Common myeloid progenitor, CD34-positive (primary cell): Measurements from ENCODE around the gene APOBEC3F.
"Not testable (repeated sequence)": the region's sequence is repeated elsewhere in the genome, so short reads cannot be mapped to it uniquely, and the experiment has no call there.

Experiments
- CTCF ChIA-PET: fragments of 350-600 bp; sonication (Branson Sonifier 250); formaldehyde crosslinking; loops from one replicate; lab custom pipeline; 2021; ENCODE audit warnings: antibody characterized with exemption; lab: Charles Lee
- POLR2A ChIA-PET: fragments of 350-600 bp; sonication (Branson Sonifier 250); formaldehyde crosslinking; loops from one replicate; lab custom pipeline; 2021; ENCODE audit warnings: antibody characterized with exemption; lab: Charles Lee
- DNase-seq, 3 donors: peaks; one replicate each; pipeline versions ENCODE4 v3.0.0 to v3.0.0-alpha.2; 2013
- H3K27ac ChIP-seq, 2 experiments: 1 replicate in 1 of 2; 2 replicates in 1 of 2; pipeline ENCODE4 v1.7.0; 2013; ENCODE audit warnings: inconsistent platforms in 2 of 2, low read length in 2 of 2, mild to moderate bottlenecking in 2 of 2, low read depth in 1 of 2, moderate library complexity in 1 of 2; ENCODE audit not compliant: severe bottlenecking in 2 of 2, insufficient read depth in 1 of 2, poor library complexity in 1 of 2
- H3K27me3 ChIP-seq, 5 experiments: replicated peaks in 2 of 5; 1 replicate in 3 of 5; 2 replicates in 2 of 5; pipeline versions ENCODE4 v1.6.1 to v1.7.0; 2013; ENCODE audit warnings: low read length in 4 of 5, mild to moderate bottlenecking in 2 of 5, moderate library complexity in 2 of 5, inconsistent platforms in 1 of 5; ENCODE audit not compliant: insufficient read depth in 5 of 5, control insufficient read depth in 4 of 5
- H3K36me3 ChIP-seq, 4 experiments: 1 replicate in 2 of 4; 2 replicates in 2 of 4; pipeline versions ENCODE4 v1.6.1 to v1.7.0; 2013; ENCODE audit warnings: low read length in 3 of 4, control low read depth in 1 of 4, mild to moderate bottlenecking in 1 of 4; ENCODE audit not compliant: control insufficient read depth in 4 of 4, insufficient read depth in 4 of 4
- H3K4me1 ChIP-seq, 4 experiments: 1 replicate in 3 of 4; 2 replicates in 1 of 4; pipeline versions ENCODE4 v1.6.1 to v1.7.1; 2013; ENCODE audit warnings: low read length in 3 of 4, mild to moderate bottlenecking in 3 of 4, control low read depth in 1 of 4, inconsistent platforms in 1 of 4, moderate library complexity in 1 of 4; ENCODE audit not compliant: control insufficient read depth in 4 of 4, insufficient read depth in 4 of 4; ENCODE audit errors: control extremely low read depth in 1 of 4
- H3K4me3 ChIP-seq, 7 experiments: 1 replicate in 4 of 7; 2 replicates in 3 of 7; pipeline versions ENCODE4 v1.5.1 to v1.7.0; 2013; ENCODE audit warnings: mild to moderate bottlenecking in 7 of 7, low read length in 6 of 7, moderate library complexity in 6 of 7, inconsistent platforms in 2 of 7, low read depth in 2 of 7, control low read depth in 1 of 7; ENCODE audit not compliant: insufficient read depth in 4 of 7, control insufficient read depth in 1 of 7; ENCODE audit errors: extremely low read depth in 1 of 7
- H3K9me3 ChIP-seq, 5 experiments: 1 replicate in 4 of 5; 2 replicates in 1 of 5; pipeline versions ENCODE4 v1.6.1 to v1.7.1; 2013; ENCODE audit warnings: low read length in 4 of 5, mild to moderate bottlenecking in 2 of 5, inconsistent platforms in 1 of 5, low read depth in 1 of 5, moderate library complexity in 1 of 5; ENCODE audit not compliant: control insufficient read depth in 4 of 5, insufficient read depth in 2 of 5; ENCODE audit errors: control extremely low read depth in 1 of 5
- WGBS: methylation state at CpG from one replicate; pipeline ENCODE4 v1.1.5; 2013; ENCODE audit not compliant: insufficient coverage; 5-methylcytosine and 5-hydroxymethylcytosine counted together

The APOBEC3F gene

GRCh38 chr22:39008271-39008850 lies 32.3 kb upstream of the APOBEC3F start:
- H3K9me3 ChIP-seq, H3K27ac ChIP-seq, H3K36me3 ChIP-seq, POLR2A ChIA-PET, H3K27me3 ChIP-seq, H3K4me3 ChIP-seq: not testable (repeated sequence)
- DNase-seq: peak in 2 of 3 donors; percentile 56 to 67
- 95% methylated on average over 6 of the region's 8 CpGs for WGBS
- H3K4me1 ChIP-seq: peaks cover 0 to 11% (median 7%) of the 10 kb centered on the region in 4 experiments
- CTCF ChIA-PET: interaction anchor here (0.7 to 1.4 kb wide), 7 partner anchors 12 to 308 kb away, joined by 3 to 5 read pairs (median 3); partner anchors contain the start of gene APOBEC3D

- H3K4me1 ChIP-seq: peaks cover 0 to 28% (median 17%) of the 10 kb centered on the region in 4 experiments
- H3K9me3 ChIP-seq: no peaks in the 10 kb centered on the region
- no peaks in the 10 kb centered on the region for H3K27me3 ChIP-seq
- 91% methylated on average over 12 of the region's 15 CpGs for WGBS
- ChIA-PET CTCF (no interaction called here), POLR2A (no interaction called here)
- H3K4me3 ChIP-seq: no peak overlapping the region
- H3K27ac ChIP-seq: no peak overlapping the region
- H3K36me3 ChIP-seq: no peaks in the 10 kb centered on the region
- DNase-seq: no peak
These were observed 29.7 kb upstream of the APOBEC3F start for GRCh38 chr22:39010946-39011345.

GRCh38 chr22:39012533-39013511 lies 27.8 kb upstream of the APOBEC3F start:
- ChIA-PET POLR2A (interaction anchor here (0.6 kb wide), 1 partner anchor 1042 kb away, joined by 3 read pairs; no protein-coding TSS in a partner anchor), CTCF (interaction anchor here (0.8 to 2.1 kb wide), 5 partner anchors 8 to 108 kb away, joined by 3 to 8 read pairs (median 3); no protein-coding TSS in a partner anchor)
- Histone ChIP-seq H3K9me3 (no peaks in the 10 kb centered on the region), H3K4me3 (peak overlapping the region in 2 of 7 experiments; percentile 74 to 78), H3K27me3 (no peaks in the 10 kb centered on the region), H3K4me1 (peaks cover 0 to 28% (median 17%) of the 10 kb centered on the region in 4 experiments), H3K27ac (peak overlapping the region in 1 of 2 experiments; percentile 84), H3K36me3 (peaks cover 0 to 3% (median 1%) of the 10 kb centered on the region in 4 experiments)
- DNase-seq: no peak
- 96% methylated on average over 21 of the region's 29 CpGs for WGBS

DNA sequence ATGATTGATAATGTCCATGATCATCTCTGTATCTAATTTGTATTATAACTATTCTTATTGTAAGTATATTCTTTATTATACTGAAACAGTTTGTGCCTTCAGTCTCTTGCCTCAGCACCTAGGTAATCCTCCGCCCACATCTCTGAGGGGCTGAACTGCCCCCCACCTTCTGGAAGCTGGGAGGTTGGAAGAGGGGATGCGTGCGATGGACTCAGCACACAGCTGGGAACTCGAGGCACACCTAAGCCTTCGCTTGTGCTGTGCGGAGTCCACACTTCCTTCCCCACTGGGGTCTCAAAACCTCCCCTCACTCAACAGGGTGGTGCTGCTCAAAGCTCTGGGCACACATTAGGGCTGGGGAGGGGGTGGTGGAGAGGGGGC lies 27.1 kb upstream of the APOBEC3F start:
- ChIA-PET POLR2A (interaction anchor here (0.6 kb wide), 1 partner anchor 1041 kb away, joined by 3 read pairs; no protein-coding TSS in a partner anchor), CTCF (interaction anchor here (0.8 to 2.1 kb wide), 5 partner anchors 9 to 107 kb away, joined by 3 to 8 read pairs (median 3); no protein-coding TSS in a partner anchor)
- WGBS: no CpG with 5 or more reads among the region's 6 CpGs
- H3K4me3 ChIP-seq: peak overlapping the region; percentile 16 to 85 (median 68)
- peak in 2 of 3 donors; percentile 24 to 36 for DNase-seq
- H3K36me3 ChIP-seq, H3K9me3 ChIP-seq, H3K27me3 ChIP-seq: not testable (repeated sequence)
- H3K27ac ChIP-seq: peak overlapping the region; percentile 46 to 84
- peaks cover 0 to 28% (median 17%) of the 10 kb centered on the region in 4 experiments for H3K4me1 ChIP-seq

DNA sequence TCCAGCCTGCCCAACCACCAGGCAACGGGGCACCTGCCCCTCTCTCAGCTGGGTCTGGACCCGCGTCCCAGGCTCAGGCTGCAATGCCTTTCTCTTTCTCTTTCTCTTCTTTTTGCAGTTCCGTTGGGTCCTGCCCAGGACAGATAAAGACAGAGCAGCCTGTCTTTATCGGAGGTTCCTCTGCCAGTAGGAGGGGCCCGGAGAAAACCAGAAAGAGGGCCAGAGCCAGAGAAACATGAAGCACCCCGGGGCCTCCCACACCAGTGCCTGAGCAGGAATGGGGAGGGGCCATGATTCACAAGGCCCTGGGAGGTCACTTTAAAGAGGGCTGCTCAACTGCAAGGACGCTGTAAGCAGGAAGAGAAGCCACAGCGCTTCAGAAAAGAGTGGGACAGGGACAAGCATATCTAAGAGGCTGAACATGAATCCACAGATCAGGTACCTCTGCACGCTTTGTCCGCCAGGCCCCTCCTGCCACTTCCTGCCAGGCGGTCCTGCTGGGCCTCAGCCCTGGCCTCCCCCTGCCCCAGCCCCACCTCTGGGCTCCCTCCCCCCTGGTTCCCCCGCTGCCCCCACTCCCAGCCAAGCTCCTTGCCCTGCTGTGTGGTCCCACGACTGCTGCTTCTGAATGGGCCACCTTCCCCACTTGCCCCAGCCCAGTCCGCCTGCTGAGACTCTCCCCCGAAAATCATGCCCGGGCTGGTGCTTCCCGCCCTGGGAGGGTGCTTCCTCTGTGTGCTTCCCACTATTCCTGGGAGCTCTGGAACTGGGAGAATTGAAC lies 26.5 kb upstream of the APOBEC3F start, which contains the start of gene APOBEC3C:
Gene APOBEC3C, plus strand, starts transcription at position 316 of the 781 bp plus-strand sequence. Its CDS starts 106 bp downstream, at position 422.
- Histone ChIP-seq H3K4me3 (peak within 1 kb of the TSS; percentile 16 to 85 (median 68)), H3K27ac (peak within 1 kb of the TSS; percentile 46 to 84), H3K4me1 (peaks cover 0 to 28% (median 17%) of the 10 kb centered on the region in 4 experiments), H3K27me3 (no peaks in the 10 kb centered on the region), H3K9me3 (no peaks in the 10 kb centered on the region), H3K36me3 (peaks cover 0 to 12% (median 2%) of the 10 kb centered on the region in 4 experiments)
- POLR2A ChIA-PET: no interaction called here
- peak; percentile 77 to 88 (median 80) for DNase-seq
- CTCF ChIA-PET: interaction anchor here (1.0 to 2.1 kb wide), 4 partner anchors 9 to 96 kb away, joined by 3 to 8 read pairs (median 4); no protein-coding TSS in a partner anchor
- WGBS: 1% methylated on average over 12 of the region's 18 CpGs

DNA sequence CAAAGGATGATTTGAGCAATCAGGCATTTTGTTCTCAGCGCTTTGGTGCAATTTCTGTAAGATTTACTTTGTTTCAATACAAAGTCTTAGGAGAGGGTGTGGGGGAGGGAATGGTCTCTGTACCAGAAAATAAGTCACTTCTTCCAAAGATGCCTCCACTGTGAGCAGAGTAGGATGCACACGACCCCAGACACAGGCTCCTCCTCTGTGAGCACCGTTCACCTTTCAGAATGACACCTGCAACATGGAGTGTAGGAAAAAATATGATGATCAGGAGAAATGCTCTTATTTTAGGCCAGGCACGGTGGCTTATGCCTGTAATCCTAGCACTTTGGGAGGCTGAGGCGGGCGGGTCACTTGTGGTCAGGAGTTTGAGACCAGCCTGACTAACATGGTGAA lies 25.9 kb upstream of the APOBEC3F start:
- H3K4me3 ChIP-seq: peak overlapping the region in 6 of 7 experiments; percentile 67 to 85 (median 71)
- 74% methylated on average over 4 of the region's 6 CpGs for WGBS
- H3K27ac ChIP-seq: peak overlapping the region; percentile 46 to 84
- peaks cover 0 to 28% (median 17%) of the 10 kb centered on the region in 4 experiments for H3K4me1 ChIP-seq
- H3K9me3 ChIP-seq, POLR2A ChIA-PET, H3K27me3 ChIP-seq, DNase-seq: not testable (repeated sequence)
- CTCF ChIA-PET: interaction anchor here (1.2 to 2.1 kb wide), 2 partner anchors 11 to 143 kb away, joined by 3 to 8 read pairs; no protein-coding TSS in a partner anchor
- peaks cover 0 to 13% (median 2%) of the 10 kb centered on the region in 4 experiments for H3K36me3 ChIP-seq
